Measurements from ENCODE around the gene PDIK1L.

PDIK1L gene

GRCh38 chr1:26084091-26084561 lies 27.5 kb upstream of the PDIK1L start (continued):
- TF ChIP-seq ZNF692 (tag by site-specific recombination; IDR thresholded peaks at IDR 0.05) (no peak), YY1 (tag by site-specific recombination; IDR thresholded peaks at IDR 0.05) (no peak), RBAK (tag by site-specific recombination; IDR thresholded peaks at IDR 0.05) (no peak), ZNF48 (tag by site-specific recombination; IDR thresholded peaks at IDR 0.05) (no peak), ZNF488 (tag by site-specific recombination; IDR thresholded peaks at IDR 0.05) (no peak)
- TF ChIP-seq, protein P1, sequence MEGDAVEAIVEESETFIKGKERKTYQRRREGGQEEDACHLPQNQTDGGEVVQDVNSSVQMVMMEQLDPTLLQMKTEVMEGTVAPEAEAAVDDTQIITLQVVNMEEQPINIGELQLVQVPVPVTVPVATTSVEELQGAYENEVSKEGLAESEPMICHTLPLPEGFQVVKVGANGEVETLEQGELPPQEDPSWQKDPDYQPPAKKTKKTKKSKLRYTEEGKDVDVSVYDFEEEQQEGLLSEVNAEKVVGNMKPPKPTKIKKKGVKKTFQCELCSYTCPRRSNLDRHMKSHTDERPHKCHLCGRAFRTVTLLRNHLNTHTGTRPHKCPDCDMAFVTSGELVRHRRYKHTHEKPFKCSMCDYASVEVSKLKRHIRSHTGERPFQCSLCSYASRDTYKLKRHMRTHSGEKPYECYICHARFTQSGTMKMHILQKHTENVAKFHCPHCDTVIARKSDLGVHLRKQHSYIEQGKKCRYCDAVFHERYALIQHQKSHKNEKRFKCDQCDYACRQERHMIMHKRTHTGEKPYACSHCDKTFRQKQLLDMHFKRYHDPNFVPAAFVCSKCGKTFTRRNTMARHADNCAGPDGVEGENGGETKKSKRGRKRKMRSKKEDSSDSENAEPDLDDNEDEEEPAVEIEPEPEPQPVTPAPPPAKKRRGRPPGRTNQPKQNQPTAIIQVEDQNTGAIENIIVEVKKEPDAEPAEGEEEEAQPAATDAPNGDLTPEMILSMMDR (tag by site-specific recombination; IDR thresholded peaks at IDR 0.05), result no peak

- Histone ChIP-seq H3K4me3 (ENCODE audit: low read depth, low read length) (no peak overlapping the region), H3K4me1 (ENCODE audit: control insufficient read depth, insufficient read depth, low read length) (no peaks in the 10 kb centered on the region), H3K27ac (ENCODE audit: extremely low read depth, low read depth, low read length) (no peak overlapping the region), H3K9me3 (ENCODE audit: control insufficient read depth, insufficient read depth, low read depth, low read length) (no peaks in the 10 kb centered on the region), H3K36me3 (ENCODE audit: control insufficient read depth in 2 of 2, insufficient read depth in 1 of 2, low read length in 2 of 2) (no peaks in the 10 kb centered on the region)
- TF ChIP-seq ZNF623 (tag by site-specific recombination; IDR thresholded peaks at IDR 0.05), result peak; percentile 92
- TF ChIP-seq ZNF140 (tag by site-specific recombination; IDR thresholded peaks at IDR 0.05), result no peak
- ChIA-PET CTCF (no interaction called here), POLR2A (no interaction called here)
These were observed 26.8 kb upstream of the PDIK1L start for GRCh38 chr1:26084844-26085243.

DNA sequence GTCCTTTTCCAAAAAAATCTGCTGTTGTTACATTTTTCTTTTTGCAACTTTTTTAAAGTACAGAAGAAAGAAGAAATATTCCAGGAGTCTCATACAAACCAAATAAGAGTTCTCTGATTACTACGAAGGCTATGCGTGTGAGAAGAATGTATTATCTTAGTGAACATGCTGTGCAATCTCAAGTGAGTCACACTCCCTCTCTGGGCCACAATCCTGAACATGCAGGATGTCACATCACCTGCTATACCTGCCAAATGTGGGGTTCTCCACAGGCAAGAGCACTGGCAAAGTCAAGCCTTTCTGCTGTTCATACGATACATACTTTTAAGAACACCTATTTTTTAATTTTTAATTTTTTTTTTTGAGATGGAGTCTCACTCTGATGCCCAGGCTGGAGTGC lies 22.5 kb upstream of the PDIK1L start:
- ChIA-PET CTCF (no interaction called here), POLR2A (no interaction called here)
- no peaks in the 10 kb centered on the region for H3K9me3 ChIP-seq (ENCODE audit: control insufficient read depth, insufficient read depth, low read depth, low read length)
- no peaks in the 10 kb centered on the region for H3K4me1 ChIP-seq (ENCODE audit: control insufficient read depth, insufficient read depth, low read length)
- TF ChIP-seq ZSCAN4 (tag by site-specific recombination; IDR thresholded peaks at IDR 0.05) (no peak), REST (tag by site-specific recombination; IDR thresholded peaks at IDR 0.05) (no peak), ZNF292 (tag by site-specific recombination; IDR thresholded peaks at IDR 0.05; ENCODE audit: borderline replicate concordance, low read depth) (no peak), ZNF266 (tag by site-specific recombination; IDR thresholded peaks at IDR 0.05; ENCODE audit: low read depth) (no peak), ZNF830 (tag by site-specific recombination; IDR thresholded peaks at IDR 0.05; ENCODE audit: low read depth) (no peak), REPIN1 (tag by site-specific recombination; IDR thresholded peaks at IDR 0.05; ENCODE audit: low read depth) (no peak), ZNF768 (tag by site-specific recombination; IDR thresholded peaks at IDR 0.05) (peak; percentile 72; the same call in 1 of the 2 replicates)
- TF ChIP-seq, protein P2, sequence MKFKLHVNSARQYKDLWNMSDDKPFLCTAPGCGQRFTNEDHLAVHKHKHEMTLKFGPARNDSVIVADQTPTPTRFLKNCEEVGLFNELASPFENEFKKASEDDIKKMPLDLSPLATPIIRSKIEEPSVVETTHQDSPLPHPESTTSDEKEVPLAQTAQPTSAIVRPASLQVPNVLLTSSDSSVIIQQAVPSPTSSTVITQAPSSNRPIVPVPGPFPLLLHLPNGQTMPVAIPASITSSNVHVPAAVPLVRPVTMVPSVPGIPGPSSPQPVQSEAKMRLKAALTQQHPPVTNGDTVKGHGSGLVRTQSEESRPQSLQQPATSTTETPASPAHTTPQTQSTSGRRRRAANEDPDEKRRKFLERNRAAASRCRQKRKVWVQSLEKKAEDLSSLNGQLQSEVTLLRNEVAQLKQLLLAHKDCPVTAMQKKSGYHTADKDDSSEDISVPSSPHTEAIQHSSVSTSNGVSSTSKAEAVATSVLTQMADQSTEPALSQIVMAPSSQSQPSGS (tag by site-specific recombination; IDR thresholded peaks at IDR 0.05; ENCODE audit: low read depth), result no peak
- H3K27ac ChIP-seq (ENCODE audit: extremely low read depth, low read depth, low read length), result no peak overlapping the region
- H3K36me3 ChIP-seq (ENCODE audit: control insufficient read depth in 2 of 2, insufficient read depth in 1 of 2, low read length in 2 of 2), result no peaks in the 10 kb centered on the region
- no peak overlapping the region for H3K4me3 ChIP-seq (ENCODE audit: low read depth, low read length)

Data from HEK293 (cell line).